Kidney (tissue), 14 donors: ENCODE measurements around the gene JARID2. TPM values are rescaled to one million over a fixed set of nuclear protein-coding genes. Genes with fewer than 3 reads are reported as not detected.

Source experiments
- DNase-seq, 5 donors: peaks; one replicate each; pipeline ENCODE4 v3.0.0-alpha.2; 2013 to 2020
- FAIRE-seq: peaks from 2 replicates; lab custom pipeline; 2012; peaks lifted over from hg19 to GRCh38; lab: Jason Lieb, UNC
- H3K27ac ChIP-seq, 2 donors: one replicate each; pipeline ENCODE4 v1.7.0; 2013; ENCODE audit warnings: low read depth in 2 of 2, low read length in 2 of 2, inconsistent platforms in 1 of 2
- H3K27me3 ChIP-seq: one replicate; pipeline ENCODE4 v1.7.1; 2013; ENCODE audit warnings: low read length, inconsistent platforms; ENCODE audit not compliant: control insufficient read depth, insufficient read depth
- H3K36me3 ChIP-seq, 3 donors: one replicate each; pipeline versions ENCODE4 v1.7.0 to v1.7.1; 2013; ENCODE audit warnings: low read length in 3 of 3, control low read depth in 1 of 3, inconsistent platforms in 1 of 3; ENCODE audit not compliant: insufficient read depth in 3 of 3, control insufficient read depth in 2 of 3
- H3K4me1 ChIP-seq, 3 donors: one replicate each; pipeline versions ENCODE4 v1.7.0 to v1.7.1; 2013; ENCODE audit warnings: low read length in 3 of 3, inconsistent platforms in 1 of 3, low read depth in 1 of 3; ENCODE audit not compliant: control insufficient read depth in 2 of 3, insufficient read depth in 2 of 3
- H3K4me3 ChIP-seq, 3 donors: one replicate each; pipeline versions ENCODE4 v1.7.0 to v1.8.1; 2013; ENCODE audit warnings: low read length in 3 of 3, control low read depth in 1 of 3, inconsistent platforms in 1 of 3
- H3K9ac ChIP-seq, 3 donors: one replicate each; pipeline versions ENCODE4 v1.7.0 to v1.7.1; 2013; ENCODE audit warnings: low read length in 3 of 3, control low read depth in 1 of 3, inconsistent platforms in 1 of 3
- H3K9me3 ChIP-seq, 3 donors: one replicate each; pipeline versions ENCODE4 v1.7.0 to v1.7.1; 2013; ENCODE audit warnings: low read length in 3 of 3, control low read depth in 1 of 3, inconsistent platforms in 1 of 3; ENCODE audit not compliant: control insufficient read depth in 2 of 3, insufficient read depth in 1 of 3
- intact Hi-C: fragments of 100-400 bp; cut with DNase I; formaldehyde crosslinking; loops from one replicate; pipeline ENCODE4 v1.11.1; 2022
- polyA plus RNA-seq: library from polyadenylated mRNA; stranded (reverse); fragments of 350-450 nt; fragmentation: Illumina TruSeq; extraction: RNeasy Lipid Tissue Mini Kit (QIAGEN cat#74804); gene quantifications from one replicate; pipeline ENCODE4 v1.2.3, GENCODE V29; 2014; ENCODE audit warnings: low read depth, low replicate concordance; ENCODE audit not compliant: insufficient read depth
- total RNA-seq: library from RNA; stranded (reverse); fragmentation: NEBNext Ultra II Directional; extraction: Animal tissue kit (Norgen Biotek cat#: 25700); gene quantifications from one replicate; pipeline ENCODE4 v1.2.1, GENCODE V29; 2021
- TF ChIP-seq, protein P1 (sequence below): IDR thresholded peaks from 3 replicates; pipeline ENCODE4 v1.5.1; 2012; ENCODE audit warnings: mild to moderate bottlenecking, moderate library complexity, borderline replicate concordance; ENCODE audit not compliant: insufficient read depth; ENCODE audit errors: extremely low read depth
- donor health status: control.
- donor health status: control.
- donor health status: control.
- donor health status: control.
- donor health status: control.
- donor health status: DM: yes; HTN: yes; CAD: no.
- donor health status: Normal renal cell carcinoma (clear cell type).

The JARID2 gene
- total and polyA plus RNA-seq, 2 donors from 2014 or later, result 1.8 to 12.3 TPM

DNA sequence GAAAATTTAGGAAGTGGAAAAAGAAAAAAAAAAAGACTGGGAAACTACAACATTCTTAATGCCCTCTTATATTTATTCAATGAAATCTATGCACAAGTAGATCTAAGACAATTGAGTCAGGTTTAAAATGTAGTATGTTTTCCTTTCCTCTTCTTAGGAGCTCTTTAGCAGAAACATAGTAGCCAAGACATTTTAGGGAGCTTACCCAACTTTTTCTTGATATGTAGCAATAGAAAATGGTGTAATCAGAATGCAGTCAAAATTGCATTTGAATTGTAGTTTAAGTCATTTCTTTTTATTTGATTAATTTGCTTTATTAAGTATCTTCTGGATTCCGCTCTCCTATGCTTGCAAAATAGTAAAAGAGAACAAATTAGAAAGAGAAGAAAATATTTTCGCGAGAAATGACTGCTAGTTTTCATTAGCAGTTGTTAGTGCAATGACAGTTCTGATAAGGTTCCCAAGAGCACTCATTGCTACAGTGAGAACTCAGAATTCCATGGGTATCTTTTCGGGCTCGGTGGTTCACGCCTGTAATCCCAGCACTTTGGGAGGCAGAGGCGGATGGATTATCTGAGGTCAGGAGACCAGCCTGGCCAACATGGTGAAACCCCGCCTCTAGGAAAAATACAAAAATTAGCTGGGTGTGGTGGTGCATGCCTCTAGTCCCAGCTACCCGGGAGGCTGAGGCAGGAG, 52.2 kb downstream of the JARID2 start:
- no peaks in the 10 kb centered on the region for H3K9me3 ChIP-seq
- H3K27ac ChIP-seq, result no peak overlapping the region
- no peak for FAIRE-seq
- no peak overlapping the region for H3K9ac ChIP-seq
- no peaks in the 10 kb centered on the region for H3K36me3 ChIP-seq
- peaks cover 0 to 15% (median 0%) of the 10 kb centered on the region in 3 donors for H3K4me1 ChIP-seq
- TF ChIP-seq, protein P1, sequence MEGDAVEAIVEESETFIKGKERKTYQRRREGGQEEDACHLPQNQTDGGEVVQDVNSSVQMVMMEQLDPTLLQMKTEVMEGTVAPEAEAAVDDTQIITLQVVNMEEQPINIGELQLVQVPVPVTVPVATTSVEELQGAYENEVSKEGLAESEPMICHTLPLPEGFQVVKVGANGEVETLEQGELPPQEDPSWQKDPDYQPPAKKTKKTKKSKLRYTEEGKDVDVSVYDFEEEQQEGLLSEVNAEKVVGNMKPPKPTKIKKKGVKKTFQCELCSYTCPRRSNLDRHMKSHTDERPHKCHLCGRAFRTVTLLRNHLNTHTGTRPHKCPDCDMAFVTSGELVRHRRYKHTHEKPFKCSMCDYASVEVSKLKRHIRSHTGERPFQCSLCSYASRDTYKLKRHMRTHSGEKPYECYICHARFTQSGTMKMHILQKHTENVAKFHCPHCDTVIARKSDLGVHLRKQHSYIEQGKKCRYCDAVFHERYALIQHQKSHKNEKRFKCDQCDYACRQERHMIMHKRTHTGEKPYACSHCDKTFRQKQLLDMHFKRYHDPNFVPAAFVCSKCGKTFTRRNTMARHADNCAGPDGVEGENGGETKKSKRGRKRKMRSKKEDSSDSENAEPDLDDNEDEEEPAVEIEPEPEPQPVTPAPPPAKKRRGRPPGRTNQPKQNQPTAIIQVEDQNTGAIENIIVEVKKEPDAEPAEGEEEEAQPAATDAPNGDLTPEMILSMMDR, result no peak
- no peaks in the 10 kb centered on the region for H3K27me3 ChIP-seq
- H3K4me3 ChIP-seq, result no peak overlapping the region
- intact Hi-C loops, result no loop called here
- no peak for DNase-seq

DNA sequence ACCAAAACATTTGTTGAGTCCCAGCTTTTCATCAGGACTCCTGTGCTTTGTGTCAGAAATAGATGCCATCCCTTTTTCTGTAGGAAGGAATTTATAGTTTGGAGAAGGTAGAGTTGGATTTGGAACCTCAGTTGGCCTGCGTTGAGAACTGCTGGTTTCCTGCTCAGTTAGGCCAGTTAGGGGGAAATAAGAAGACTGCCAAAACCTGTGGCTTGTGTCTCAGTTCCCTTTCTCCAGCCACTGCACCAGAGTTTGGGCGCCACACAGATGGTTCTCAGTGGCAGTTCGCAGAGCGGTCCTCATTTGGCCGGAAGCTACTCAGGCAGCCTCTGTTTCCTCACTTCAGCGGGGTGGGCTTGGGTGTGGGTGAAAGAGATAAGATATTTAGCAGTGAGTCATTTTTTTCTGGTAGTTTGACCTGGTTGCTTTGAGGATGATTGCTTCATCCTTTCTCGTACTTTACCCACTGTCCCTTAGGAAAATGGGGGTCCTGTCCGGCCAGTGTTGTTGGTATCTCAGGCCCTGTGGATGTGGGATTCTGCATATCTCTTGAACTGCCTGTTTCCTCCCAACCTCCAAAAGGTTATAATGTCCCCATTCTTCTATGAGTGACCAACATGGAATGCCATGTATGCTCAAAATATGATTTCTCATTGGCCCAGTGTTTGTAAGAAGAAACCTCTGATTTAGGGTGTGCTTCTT, 53.7 kb downstream of the JARID2 start:
- TF ChIP-seq, protein P1, result no peak

DNA sequence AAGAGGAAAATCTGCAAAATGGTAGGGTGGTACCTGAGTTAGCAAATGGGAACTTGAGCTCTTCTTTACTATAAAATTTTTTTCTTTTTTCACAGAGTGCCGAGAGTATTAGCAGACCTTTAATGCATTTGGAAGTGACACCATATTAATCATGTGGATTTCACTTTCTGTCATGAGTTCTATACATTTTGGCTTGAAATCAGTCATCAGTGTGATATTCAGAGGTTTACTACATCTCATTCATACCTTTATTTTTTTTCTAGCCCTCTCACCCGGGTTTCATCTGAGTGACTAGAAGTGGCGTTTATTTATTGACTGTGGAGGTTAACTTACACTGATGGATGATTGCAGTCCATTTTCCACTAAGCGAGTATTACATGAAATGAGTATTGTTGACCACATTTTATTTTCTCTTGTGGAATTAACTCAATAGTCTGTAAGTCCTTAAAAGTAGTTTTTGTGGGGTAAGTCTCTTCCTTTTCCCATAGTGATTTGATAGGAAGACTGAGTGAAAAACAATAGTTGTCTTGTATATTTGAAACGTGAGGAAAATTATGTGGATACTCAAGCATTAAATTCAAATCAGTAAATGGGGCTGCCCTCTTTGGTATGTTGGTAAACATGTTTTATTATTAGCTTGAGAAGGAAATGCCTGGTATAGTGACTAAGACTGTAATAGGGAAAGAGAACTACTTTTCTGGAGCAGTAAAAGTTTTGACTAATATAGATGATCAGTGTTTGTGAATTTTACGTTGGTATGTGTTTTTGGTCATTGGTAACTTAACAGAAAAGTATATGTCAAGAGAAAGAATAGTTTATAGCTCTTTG, 55.5 kb downstream of the JARID2 start:
- intact Hi-C loops, result no loop called here
- no peak overlapping the region for H3K4me3 ChIP-seq
- DNase-seq (no peak), FAIRE-seq (no peak)
- TF ChIP-seq, protein P1, result no peak
- peaks cover 2 to 18% (median 4%) of the 10 kb centered on the region in 3 donors for H3K4me1 ChIP-seq
- H3K9ac ChIP-seq, result no peak overlapping the region
- no peaks in the 10 kb centered on the region for H3K9me3 ChIP-seq
- no peak overlapping the region for H3K27ac ChIP-seq
- H3K36me3 ChIP-seq, result no peaks in the 10 kb centered on the region
- no peaks in the 10 kb centered on the region for H3K27me3 ChIP-seq

More for the DNA sequence above, 53.7 kb downstream of the JARID2 start:
- no peaks in the 10 kb centered on the region for H3K27me3 ChIP-seq
- no peak overlapping the region for H3K4me3 ChIP-seq
- FAIRE-seq, result no peak
- H3K9ac ChIP-seq, result no peak overlapping the region
- DNase-seq, result no peak
- H3K9me3 ChIP-seq, result no peaks in the 10 kb centered on the region
- no peaks in the 10 kb centered on the region for H3K36me3 ChIP-seq
- intact Hi-C loops, result no loop called here
- H3K4me1 ChIP-seq, result peaks cover 2 to 18% (median 4%) of the 10 kb centered on the region in 3 donors
- no peak overlapping the region for H3K27ac ChIP-seq
